Calu3 (cell line): ENCODE measurements around the gene PRR15L. TPM values are rescaled to one million over a fixed set of nuclear protein-coding genes. Genes with fewer than 3 reads are reported as not detected.
A peak's percentile ranks its signal among the peaks of the same experiment; 100 is the strongest.

ENCODE experiments used
- Bru-seq: library from RNA; stranded (reverse); fragments of 400-500 nt; gene quantifications from one replicate; lab custom pipeline; 2021; lab: Mats Ljungman, UMichigan
- BruChase-seq, 2 experiments: library from RNA; stranded (reverse); fragments of 400-500 nt; gene quantifications; one replicate each; lab custom pipeline; 2021; lab: Mats Ljungman, UMichigan
- BruUV-seq: library from RNA; stranded (reverse); fragments of 400-500 nt; replicated peaks from 2 replicates; lab custom pipeline; 2021; lab: Mats Ljungman, UMichigan
- CTCF ChIA-PET: fragments of 300-600 bp; sonication (Branson Sonifier 250); formaldehyde crosslinking; loops from one replicate; lab custom pipeline; 2022; ENCODE audit warnings: antibody characterized with exemption; lab: Charles Lee
- DNase-seq: peaks from one replicate; pipeline ENCODE4 v3.0.0; 2022
- H3K27ac Mint-ChIP-seq: one replicate; pipeline ENCODE4 v1.8.0; 2022; ENCODE audit warnings: mixed read lengths; ENCODE audit not compliant: unreplicated experiment
- H3K27me3 Mint-ChIP-seq: one replicate; pipeline ENCODE4 v1.8.0; 2022; ENCODE audit warnings: mixed read lengths; ENCODE audit not compliant: unreplicated experiment
- H3K36me3 Mint-ChIP-seq: one replicate; pipeline ENCODE4 v1.8.0; 2022; ENCODE audit warnings: mild to moderate bottlenecking, moderate library complexity, mixed read lengths; ENCODE audit not compliant: insufficient read depth, unreplicated experiment
- H3K4me1 Mint-ChIP-seq: one replicate; pipeline ENCODE4 v1.8.0; 2022; ENCODE audit warnings: mild to moderate bottlenecking, low read depth, mixed read lengths; ENCODE audit not compliant: unreplicated experiment
- H3K4me3 Mint-ChIP-seq: one replicate; pipeline ENCODE4 v1.8.0; 2022; ENCODE audit warnings: mild to moderate bottlenecking, low read depth, moderate library complexity, mixed read lengths; ENCODE audit not compliant: unreplicated experiment
- H3K9me3 Mint-ChIP-seq: one replicate; pipeline ENCODE4 v1.8.0; 2022; ENCODE audit warnings: low read depth, mixed read lengths; ENCODE audit not compliant: unreplicated experiment
- CTCF ChIP-seq: fragments of 200-600 bp; IDR thresholded peaks from one replicate; pipeline ENCODE4 v1.8.0; 2022; ENCODE audit warnings: antibody characterized with exemption; ENCODE audit not compliant: unreplicated experiment
- intact Hi-C: fragments of 100-400 bp; cut with micrococcal nuclease; formaldehyde crosslinking; loops from one replicate; pipeline ENCODE4 v1.10.0; 2022; ENCODE audit not compliant: unreplicated experiment
- long read RNA-seq: library from polyadenylated mRNA; stranded (forward); transcript quantifications from one replicate; pipeline ENCODE4 v2.0.0, GENCODE V29; 2022
- total RNA-seq: library from RNA; stranded (reverse); gene quantifications from 2 replicates; pipeline ENCODE4 v1.2.3, GENCODE V29; 2022

Gene PRR15L
- total RNA-seq: 30.2 and 49.1 TPM in 2 replicates
- Bru-seq, nascent RNA: percentile 84 among the genes with signal in this experiment
- BruChase-seq, experiment 1, labeled RNA remaining after a 6-hour chase: percentile 57 among the genes with signal in this experiment
- percentile 77 among the genes with signal in this experiment for BruChase-seq, experiment 2, labeled RNA remaining after a 2-hour chase
- long read RNA-seq, transcript PRR15L-201 (2 exons, 1,519 nt): major isoform, 52 of 69 reads
- long read RNA-seq, partial matches to known transcripts: 2 of 69 reads
- long read RNA-seq, other reads (novel, unspliced or antisense): 15 of 69 reads

GRCh38 chr17:47957591-47958490 is at the start of gene PRR15L:
Gene PRR15L, minus strand, starts transcription at chr17:47957883. Its CDS starts 4,649 bp downstream, at chr17:47953234.
- peaks cover 81% of the 10 kb centered on the region for H3K4me1 Mint-ChIP-seq
- CTCF ChIA-PET: interaction anchor here (0.6 to 2.2 kb wide), 13 partner anchors 9 to 950 kb away, joined by 3 to 33 read pairs (median 7); partner anchors contain the start of genes CDK5RAP3 and PNPO
- H3K36me3 Mint-ChIP-seq: peaks cover 51% of the 10 kb centered on the region
- intact Hi-C loops: no loop called here
- no peaks in the 10 kb centered on the region for H3K27me3 Mint-ChIP-seq
- TF ChIP-seq CTCF: no peak
- peaks cover 3% of the 10 kb centered on the region for H3K9me3 Mint-ChIP-seq
- peak within 1 kb of the TSS; percentile 76 for H3K4me3 Mint-ChIP-seq
- BruUV-seq: no TSS peak
- peak within 1 kb of the TSS; percentile 69 for H3K27ac Mint-ChIP-seq
- peak; percentile 87 for DNase-seq

- Mint-ChIP-seq H3K4me1 (peaks cover 38% of the 10 kb centered on the region), H3K36me3 (peaks cover 16% of the 10 kb centered on the region), H3K27ac (no peak overlapping the region), H3K4me3 (no peak overlapping the region), H3K27me3 (peaks cover 15% of the 10 kb centered on the region), H3K9me3 (no peaks in the 10 kb centered on the region)
- no TSS peak for BruUV-seq
- CTCF ChIA-PET: interaction anchor here (0.9 to 1.1 kb wide), 2 partner anchors 12 to 60 kb away, joined by 3 read pairs; no protein-coding TSS in a partner anchor
- intact Hi-C loops: no loop called here
- no peak for DNase-seq
- no peak for TF ChIP-seq CTCF
Observed at GRCh38 chr17:48006936-48007709, 49.4 kb upstream of the PRR15L start.

GRCh38 chr17:48004983-48005382 is 47.3 kb upstream of the PRR15L start:
- CTCF ChIA-PET: no interaction called here
- intact Hi-C loops: no loop called here
- no peak overlapping the region for H3K4me3 Mint-ChIP-seq
- peaks cover 5% of the 10 kb centered on the region for H3K36me3 Mint-ChIP-seq
- TF ChIP-seq CTCF: no peak
- peaks cover 29% of the 10 kb centered on the region for H3K4me1 Mint-ChIP-seq
- no peak overlapping the region for H3K27ac Mint-ChIP-seq
- H3K9me3 Mint-ChIP-seq: no peaks in the 10 kb centered on the region
- no peak for DNase-seq
- no TSS peak for BruUV-seq
- no peaks in the 10 kb centered on the region for H3K27me3 Mint-ChIP-seq
